ENCODE data around the gene ATP6V1A.

The ATP6V1A gene

GRCh38 chr3:113698956-113699355, 47.9 kb upstream of the ATP6V1A start:
- no peaks in the 10 kb centered on the region for H3K27me3 ChIP-seq (ENCODE audit: insufficient read depth, low read length, poor library complexity)
- DNase-seq (no peak), ATAC-seq (ENCODE audit: insufficient read depth, low read depth) (no peak)
- peaks cover 26% of the 10 kb centered on the region for H3K4me1 ChIP-seq (ENCODE audit: insufficient read depth, low read length)
- H2AFZ ChIP-seq (ENCODE audit: low read depth, low read length): no peak overlapping the region
- no peak overlapping the region for H3K9ac ChIP-seq (ENCODE audit: low read depth, low read length)
- H3K36me3 ChIP-seq (ENCODE audit: insufficient read depth, low read length): no peaks in the 10 kb centered on the region
- TF ChIP-seq CTCF (IDR thresholded peaks at IDR 0.05; ENCODE audit: borderline replicate concordance, extremely low read depth, low read length, poor library complexity, severe bottlenecking) (no peak), EZH2 (IDR thresholded peaks at IDR 0.05; ENCODE audit: borderline replicate concordance, low read depth, low read length, severe bottlenecking) (no peak)
- H3K4me3 ChIP-seq (ENCODE audit: low read depth in 1 of 2, low read length in 2 of 2): no peak overlapping the region
- H3K79me2 ChIP-seq (ENCODE audit: insufficient read depth, low read length): peaks cover 23% of the 10 kb centered on the region
- H3K27ac ChIP-seq (ENCODE audit: low read length): no peak overlapping the region
- H3K9me3 ChIP-seq (ENCODE audit: insufficient read depth, low read length, severe bottlenecking): no peaks in the 10 kb centered on the region
- H4K20me1 ChIP-seq (ENCODE audit: insufficient read depth, low read length): no peaks in the 10 kb centered on the region
- H3K4me2 ChIP-seq (ENCODE audit: insufficient read depth, low read length): no peak overlapping the region

GRCh38 chr3:113707835-113708234, 39.0 kb upstream of the ATP6V1A start:
- H3K27ac ChIP-seq (ENCODE audit: low read length): no peak overlapping the region
- no peak for TF ChIP-seq CTCF (IDR thresholded peaks at IDR 0.05; ENCODE audit: borderline replicate concordance, extremely low read depth, low read length, poor library complexity, severe bottlenecking)
- TF ChIP-seq EZH2 (IDR thresholded peaks at IDR 0.05; ENCODE audit: borderline replicate concordance, low read depth, low read length, severe bottlenecking): no peak

GRCh38 chr3:113712129-113712528, 34.7 kb upstream of the ATP6V1A start:
- no peak overlapping the region for H3K9ac ChIP-seq (ENCODE audit: low read depth, low read length)
- no peak for DNase-seq
- no peak overlapping the region for H3K27ac ChIP-seq (ENCODE audit: low read length)
- H3K36me3 ChIP-seq (ENCODE audit: insufficient read depth, low read length): 0 out of 2 replicates have a peak, but pooled peaks cover 7% of the 10 kb centered on the region
- H2AFZ ChIP-seq (ENCODE audit: low read depth, low read length): no peak overlapping the region
- H3K4me2 ChIP-seq (ENCODE audit: insufficient read depth, low read length): no peak overlapping the region
- ATAC-seq (ENCODE audit: insufficient read depth, low read depth): no peak
- H3K4me3 ChIP-seq (ENCODE audit: low read depth in 1 of 2, low read length in 2 of 2): no peak overlapping the region
- no peaks in the 10 kb centered on the region for H4K20me1 ChIP-seq (ENCODE audit: insufficient read depth, low read length)
- H3K27me3 ChIP-seq (ENCODE audit: insufficient read depth, low read length, poor library complexity): no peaks in the 10 kb centered on the region
- TF ChIP-seq EZH2 (IDR thresholded peaks at IDR 0.05; ENCODE audit: borderline replicate concordance, low read depth, low read length, severe bottlenecking): no peak
- TF ChIP-seq CTCF (IDR thresholded peaks at IDR 0.05; ENCODE audit: borderline replicate concordance, extremely low read depth, low read length, poor library complexity, severe bottlenecking): no peak
- H3K9me3 ChIP-seq (ENCODE audit: insufficient read depth, low read length, severe bottlenecking): no peaks in the 10 kb centered on the region
- H3K79me2 ChIP-seq (ENCODE audit: insufficient read depth, low read length): no peaks in the 10 kb centered on the region
- no peaks in the 10 kb centered on the region for H3K4me1 ChIP-seq (ENCODE audit: insufficient read depth, low read length)

More at GRCh38 chr3:113707835-113708234, 39.0 kb upstream of the ATP6V1A start:
- ATAC-seq (ENCODE audit: insufficient read depth, low read depth): no peak
- Histone ChIP-seq H4K20me1 (ENCODE audit: insufficient read depth, low read length) (no peaks in the 10 kb centered on the region), H3K36me3 (ENCODE audit: insufficient read depth, low read length) (no peaks in the 10 kb centered on the region), H3K79me2 (ENCODE audit: insufficient read depth, low read length) (no peaks in the 10 kb centered on the region), H2AFZ (ENCODE audit: low read depth, low read length) (no peak overlapping the region), H3K4me3 (ENCODE audit: low read depth in 1 of 2, low read length in 2 of 2) (no peak overlapping the region), H3K4me2 (ENCODE audit: insufficient read depth, low read length) (no peak overlapping the region), H3K4me1 (ENCODE audit: insufficient read depth, low read length) (no peaks in the 10 kb centered on the region), H3K27me3 (ENCODE audit: insufficient read depth, low read length, poor library complexity) (no peaks in the 10 kb centered on the region), H3K9ac (ENCODE audit: low read depth, low read length) (no peak overlapping the region), H3K9me3 (ENCODE audit: insufficient read depth, low read length, severe bottlenecking) (no peaks in the 10 kb centered on the region)
- DNase-seq: no peak

GRCh38 chr3:113714702-113715101, 32.1 kb upstream of the ATP6V1A start:
- TF ChIP-seq EZH2 (IDR thresholded peaks at IDR 0.05; ENCODE audit: borderline replicate concordance, low read depth, low read length, severe bottlenecking) (no peak), CTCF (IDR thresholded peaks at IDR 0.05; ENCODE audit: borderline replicate concordance, extremely low read depth, low read length, poor library complexity, severe bottlenecking) (no peak)
- H3K4me1 ChIP-seq (ENCODE audit: insufficient read depth, low read length): no peaks in the 10 kb centered on the region
- no peak overlapping the region for H3K9ac ChIP-seq (ENCODE audit: low read depth, low read length)
- H3K9me3 ChIP-seq (ENCODE audit: insufficient read depth, low read length, severe bottlenecking): no peaks in the 10 kb centered on the region
- H4K20me1 ChIP-seq (ENCODE audit: insufficient read depth, low read length): no peaks in the 10 kb centered on the region
- H3K4me2 ChIP-seq (ENCODE audit: insufficient read depth, low read length): no peak overlapping the region
- H3K4me3 ChIP-seq (ENCODE audit: low read depth in 1 of 2, low read length in 2 of 2): no peak overlapping the region
- H2AFZ ChIP-seq (ENCODE audit: low read depth, low read length): no peak overlapping the region
- H3K27me3 ChIP-seq (ENCODE audit: insufficient read depth, low read length, poor library complexity): no peaks in the 10 kb centered on the region
- ATAC-seq (ENCODE audit: insufficient read depth, low read depth) (no peak), DNase-seq (no peak)
- H3K27ac ChIP-seq (ENCODE audit: low read length): no peak overlapping the region
- no peaks in the 10 kb centered on the region for H3K79me2 ChIP-seq (ENCODE audit: insufficient read depth, low read length)
- H3K36me3 ChIP-seq (ENCODE audit: insufficient read depth, low read length): peaks cover 22% of the 10 kb centered on the region

All from DND-41 (cell line).